HepG2 (cell line): Measurements from ENCODE around the gene ANKMY2. TPM values are rescaled to one million over a fixed set of nuclear protein-coding genes. Genes with fewer than 3 reads are reported as not detected.

Source experiments
- ATAC-seq: fragments of 200-7000 bp; cut with Tn5 transposase; 3 replicates; pipeline ENCODE4 v1.9.1; 2020; ENCODE audit warnings: mild to moderate bottlenecking, moderate library complexity
- BruUV-seq: library from RNA; stranded (reverse); fragments of 400-500 nt; replicated peaks from 2 replicates; lab custom pipeline; 2021; lab: Mats Ljungman, UMichigan
- CTCF ChIA-PET: fragments of 300-600 bp; formaldehyde crosslinking; extraction: SDS; loops from one replicate; lab custom pipeline; 2021; ENCODE audit warnings: low total read pairs, inconsistent platforms, low intra/inter-chr PET ratio; lab: Yijun Ruan, JAX
- POLR2A ChIA-PET: fragments of 350-600 bp; sonication (Branson Sonifier 250); formaldehyde crosslinking; loops from one replicate; lab custom pipeline; 2020; ENCODE audit warnings: antibody characterized with exemption, inconsistent platforms; lab: Yijun Ruan, JAX
- DNase-seq: peaks from one replicate; pipeline ENCODE4 v3.0.0-alpha.2; 2015; ENCODE audit warnings: low spot score
- FAIRE-seq: peaks from 3 replicates; lab custom pipeline; 2011; peaks lifted over from hg19 to GRCh38; lab: Jason Lieb, UNC
- H2AFZ ChIP-seq: one replicate; pipeline ENCODE4 v1.6.1; 2011; ENCODE audit warnings: low read length, inconsistent platforms
- H3K27ac ChIP-seq: fragments of 300-600 bp; 3 replicates; pipeline ENCODE4 v1.8.0; 2011; ENCODE audit warnings: mixed run types, mild to moderate bottlenecking, mixed read lengths, low read length, inconsistent platforms; ENCODE audit not compliant: insufficient read depth; ENCODE audit errors: extremely low read length
- H3K27me3 ChIP-seq, 2 experiments: fragments of 200-600 bp in 1 of 2; 2 replicates in 1 of 2; 3 replicates in 1 of 2; pipeline versions ENCODE4 v1.6.0 to v1.8.0; 2011; ENCODE audit warnings: low read length in 2 of 2, mild to moderate bottlenecking in 2 of 2, moderate library complexity in 2 of 2, inconsistent platforms in 1 of 2; ENCODE audit not compliant: insufficient read depth in 2 of 2, control insufficient read depth in 1 of 2
- H3K36me3 ChIP-seq, 2 experiments: fragments of 200-600 bp in 1 of 2; replicated peaks in 1 of 2; 2 replicates in 1 of 2; 3 replicates in 1 of 2; pipeline versions ENCODE4 v1.5.1 to v1.8.0; 2011; ENCODE audit warnings: low read length in 2 of 2, inconsistent platforms in 1 of 2; ENCODE audit not compliant: insufficient read depth in 2 of 2, control insufficient read depth in 1 of 2
- H3K4me1 ChIP-seq: 2 replicates; pipeline ENCODE4 v1.5.1; 2012; ENCODE audit warnings: low read length, inconsistent platforms; ENCODE audit not compliant: insufficient read depth
- H3K4me2 ChIP-seq: 2 replicates; pipeline ENCODE4 v1.6.0; 2011; ENCODE audit warnings: low read depth, low read length, inconsistent platforms
- H3K4me3 ChIP-seq, 3 experiments: fragments of 200-600 bp in 1 of 3; sonication (generic), shearing (Covaris generic) in 1 of 3; replicated peaks in 1 of 3; 2 replicates each; pipeline ENCODE4 v1.5.1; 2011 to 2016; ENCODE audit warnings: low read length in 3 of 3, inconsistent platforms in 2 of 3, low read depth in 2 of 3, mild to moderate bottlenecking in 2 of 3, control low read depth in 1 of 3, mixed read lengths in 1 of 3; ENCODE audit not compliant: insufficient read depth in 1 of 3
- H3K79me2 ChIP-seq: one replicate; pipeline ENCODE4 v1.6.1; 2011; ENCODE audit warnings: low read length, inconsistent platforms; ENCODE audit not compliant: insufficient read depth
- H3K9ac ChIP-seq: 2 replicates; pipeline ENCODE4 v1.6.0; 2011; ENCODE audit warnings: mild to moderate bottlenecking, low read depth, low read length, inconsistent platforms; ENCODE audit not compliant: insufficient read depth
- H3K9me3 ChIP-seq: 2 replicates; pipeline ENCODE4 v1.5.1; 2012; ENCODE audit warnings: mild to moderate bottlenecking, low read length
- H4K20me1 ChIP-seq: 2 replicates; pipeline ENCODE4 v1.6.0; 2011; ENCODE audit warnings: inconsistent platforms, mild to moderate bottlenecking, low read length, moderate library complexity; ENCODE audit not compliant: insufficient read depth
- AGO2 ChIP-seq: fragments of 200-400 bp; formaldehyde crosslinking; optimal IDR thresholded peaks from 2 replicates; pipeline ENCODE3; 2017; ENCODE audit warnings: mild to moderate bottlenecking, low read depth, low read length, moderate library complexity
- ARHGAP35 ChIP-seq: sonication (generic); formaldehyde crosslinking; IDR thresholded peaks from 2 replicates; pipeline ENCODE4 v1.9.0; 2022; ENCODE audit warnings: mild to moderate bottlenecking, inconsistent platforms, moderate library complexity, missing genetic modification reagents, borderline replicate concordance
- DMAP1 ChIP-seq: IDR thresholded peaks from 2 replicates; pipeline ENCODE4 v1.6.1; 2016
- PAF1 ChIP-seq: IDR thresholded peaks from 2 replicates; pipeline ENCODE4 v1.6.1; 2016; ENCODE audit warnings: missing genetic modification reagents, missing compliant biosample characterization
- PHB2 ChIP-seq: fragments of 450-650 bp; IDR thresholded peaks from 2 replicates; pipeline ENCODE4 v1.6.1; 2018; ENCODE audit not compliant: partially characterized antibody
- SKIL ChIP-seq: sonication (generic); formaldehyde crosslinking; IDR thresholded peaks from 2 replicates; pipeline ENCODE4 v1.8.0; 2022; ENCODE audit warnings: missing genetic modification reagents, mild to moderate bottlenecking, moderate library complexity, borderline replicate concordance
- SP140L ChIP-seq: sonication (generic); formaldehyde crosslinking; IDR thresholded peaks from 2 replicates; pipeline ENCODE4 v1.4.0; 2020; ENCODE audit warnings: missing genetic modification reagents, borderline replicate concordance
- TAF15 ChIP-seq: fragments of 200-400 bp; formaldehyde crosslinking; IDR thresholded peaks from one replicate; pipeline ENCODE4 v1.6.1; 2018; ENCODE audit warnings: mild to moderate bottlenecking, low read depth, low read length; ENCODE audit not compliant: poor library complexity, severe bottlenecking
- XBP1 ChIP-seq: sonication (generic); formaldehyde crosslinking; IDR thresholded peaks from 2 replicates; pipeline ENCODE4 v1.5.0; 2020; ENCODE audit warnings: missing genetic modification reagents
- YEATS2 ChIP-seq: sonication (generic); formaldehyde crosslinking; IDR thresholded peaks from 2 replicates; pipeline ENCODE4 v1.4.0; 2020; ENCODE audit warnings: missing genetic modification reagents, borderline replicate concordance
- ZFP91 ChIP-seq: sonication (generic); formaldehyde crosslinking; IDR thresholded peaks from 2 replicates; pipeline ENCODE4 v1.9.0; 2022; ENCODE audit warnings: missing genetic modification reagents, mild to moderate bottlenecking, borderline replicate concordance
- ZIK1 ChIP-seq: sonication (generic); formaldehyde crosslinking; IDR thresholded peaks from 2 replicates; pipeline ENCODE4 v1.5.0; 2020; ENCODE audit warnings: mild to moderate bottlenecking, low read depth, missing genetic modification reagents, borderline replicate concordance
- ZNF207 ChIP-seq: fragments of 450-650 bp; IDR thresholded peaks from 2 replicates; pipeline ENCODE4 v1.6.1; 2016; ENCODE audit warnings: antibody characterized with exemption, borderline replicate concordance
- ZNF225 ChIP-seq: sonication (generic); formaldehyde crosslinking; IDR thresholded peaks from 2 replicates; pipeline ENCODE4 v1.4.0; 2020; ENCODE audit warnings: mild to moderate bottlenecking, missing genetic modification reagents
- whole genome bisulfite sequencing: methylation state at CpG from one replicate; pipeline ENCODE4 v1.1.6; 2017; ENCODE audit warnings: low lambda C conversion rate; 5-methylcytosine and 5-hydroxymethylcytosine counted together
- in situ Hi-C: cut with HindIII; loops from 2 replicates; pipeline ENCODE4 v1.10.0; 2017; ENCODE audit warnings: low pct_unique_long_range_greater_than_20kb; ENCODE audit not compliant: extremely low pct_ligation_motif_present
- intact Hi-C: fragments of 100-400 bp; cut with micrococcal nuclease; formaldehyde crosslinking; loops from one replicate; pipeline ENCODE4 v1.10.0; 2022; ENCODE audit not compliant: unreplicated experiment
- polyA plus RNA-seq, 8 experiments: library from polyadenylated mRNA; depleted of rRNA in 3 of 8; stranded (reverse) in 7 of 8; unstranded in 1 of 8; fragments of >200 nt; fragmentation: Illumina TruSeq in 4 of 8; extraction: Trizol in 4 of 8; gene quantifications; 2 replicates each; pipeline versions ENCODE4 v1.2.1 to v1.2.3, GENCODE V29; 2011 to 2016; ENCODE audit warnings: low read depth in 4 of 8, missing spikeins in 1 of 8, mixed read lengths in 1 of 8; ENCODE audit not compliant: insufficient read depth in 1 of 8
- total RNA-seq, 5 experiments: library from RNA; depleted of rRNA; stranded (reverse); fragments of >200 nt; fragmentation: Illumina TruSeq; extraction: Trizol; gene quantifications; 2 replicates each; pipeline ENCODE4 v1.2.3, GENCODE V29; 2016; ENCODE audit warnings: low read depth in 1 of 5
- TF ChIP-seq, protein P1 (sequence below): sonication (generic); formaldehyde crosslinking; IDR thresholded peaks from 2 replicates; pipeline ENCODE4 v1.8.1; 2023; ENCODE audit warnings: mild to moderate bottlenecking, missing genetic modification reagents
- TF ChIP-seq, protein P2 (sequence below): sonication (generic); formaldehyde crosslinking; IDR thresholded peaks from 2 replicates; pipeline ENCODE4 v1.5.1; 2020; ENCODE audit warnings: missing genetic modification reagents, mild to moderate bottlenecking, borderline replicate concordance
- TF ChIP-seq, protein P3 (sequence below): sonication (generic); formaldehyde crosslinking; conservative IDR thresholded peaks from 2 replicates; pipeline ENCODE4 v1.8.0; 2022; ENCODE audit warnings: low read depth, missing genetic modification reagents

Gene ANKMY2
- total and polyA plus RNA-seq, 2 of the 13 experiments (the other 11 are each of a cell fraction or from before 2014, with no cell fraction given): 12.2 to 21.6 TPM

DNA sequence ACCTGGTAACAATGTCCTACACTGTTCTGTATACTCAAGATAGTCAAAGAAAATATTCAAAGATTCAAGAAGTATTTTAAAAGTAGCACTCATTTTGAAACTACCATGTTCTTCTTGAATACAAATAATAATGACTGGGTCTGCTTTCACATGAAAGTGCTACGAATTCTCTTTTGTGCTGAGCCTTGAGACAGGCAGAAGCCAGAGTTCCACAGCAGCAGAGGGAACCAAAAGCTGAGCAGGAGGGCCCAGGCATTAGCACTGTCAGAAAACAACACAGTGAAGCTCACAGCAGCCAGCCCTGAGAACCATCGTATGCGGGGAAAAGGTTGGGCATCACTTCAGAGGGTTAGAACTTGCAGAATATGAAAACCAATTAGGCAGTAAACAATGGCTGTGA lies 38.9 kb downstream of the ANKMY2 start:
- Histone ChIP-seq H4K20me1 (no peaks in the 10 kb centered on the region), H3K9me3 (no peaks in the 10 kb centered on the region), H3K9ac (no peak overlapping the region), H3K4me2 (no peak overlapping the region), H3K4me1 (peaks cover 11% of the 10 kb centered on the region), H3K27me3 (no peaks in the 10 kb centered on the region), H2AFZ (no peak overlapping the region), H3K36me3 (peaks cover 3 to 28% of the 10 kb centered on the region in 2 experiments), H3K27ac (no peak overlapping the region), H3K4me3 (no peak overlapping the region), H3K79me2 (no peaks in the 10 kb centered on the region)
- ChIA-PET POLR2A (no interaction called here), CTCF (no interaction called here)
- FAIRE-seq (no peak), DNase-seq (no peak), ATAC-seq (no peak)
- intact Hi-C loops: no loop called here
- in situ Hi-C loops: no loop called here
- 98% methylated on average over 3 of the region's 3 CpGs for WGBS
- no TSS peak for BruUV-seq
- TF ChIP-seq SKIL (CRISPR knock-in tag) (no peak), SP140L (no peak), ZIK1 (CRISPR knock-in tag) (no peak), ZNF207 (no peak), XBP1 (CRISPR knock-in tag) (no peak), PAF1 (CRISPR knock-in tag) (no peak), YEATS2 (CRISPR knock-in tag) (no peak), ARHGAP35 (CRISPR knock-in tag) (no peak), ZFP91 (CRISPR knock-in tag) (no peak), DMAP1 (CRISPR knock-in tag) (no peak), TAF15 (no peak), AGO2 (no peak), ZNF225 (CRISPR knock-in tag) (no peak), PHB2 (no peak)
- TF ChIP-seq, protein P1, sequence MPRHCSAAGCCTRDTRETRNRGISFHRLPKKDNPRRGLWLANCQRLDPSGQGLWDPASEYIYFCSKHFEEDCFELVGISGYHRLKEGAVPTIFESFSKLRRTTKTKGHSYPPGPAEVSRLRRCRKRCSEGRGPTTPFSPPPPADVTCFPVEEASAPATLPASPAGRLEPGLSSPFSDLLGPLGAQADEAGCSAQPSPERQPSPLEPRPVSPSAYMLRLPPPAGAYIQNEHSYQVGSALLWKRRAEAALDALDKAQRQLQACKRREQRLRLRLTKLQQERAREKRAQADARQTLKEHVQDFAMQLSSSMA: no peak
- TF ChIP-seq, protein P2, sequence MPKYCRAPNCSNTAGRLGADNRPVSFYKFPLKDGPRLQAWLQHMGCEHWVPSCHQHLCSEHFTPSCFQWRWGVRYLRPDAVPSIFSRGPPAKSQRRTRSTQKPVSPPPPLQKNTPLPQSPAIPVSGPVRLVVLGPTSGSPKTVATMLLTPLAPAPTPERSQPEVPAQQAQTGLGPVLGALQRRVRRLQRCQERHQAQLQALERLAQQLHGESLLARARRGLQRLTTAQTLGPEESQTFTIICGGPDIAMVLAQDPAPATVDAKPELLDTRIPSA (CRISPR knock-in tag): no peak
- TF ChIP-seq, protein P3, sequence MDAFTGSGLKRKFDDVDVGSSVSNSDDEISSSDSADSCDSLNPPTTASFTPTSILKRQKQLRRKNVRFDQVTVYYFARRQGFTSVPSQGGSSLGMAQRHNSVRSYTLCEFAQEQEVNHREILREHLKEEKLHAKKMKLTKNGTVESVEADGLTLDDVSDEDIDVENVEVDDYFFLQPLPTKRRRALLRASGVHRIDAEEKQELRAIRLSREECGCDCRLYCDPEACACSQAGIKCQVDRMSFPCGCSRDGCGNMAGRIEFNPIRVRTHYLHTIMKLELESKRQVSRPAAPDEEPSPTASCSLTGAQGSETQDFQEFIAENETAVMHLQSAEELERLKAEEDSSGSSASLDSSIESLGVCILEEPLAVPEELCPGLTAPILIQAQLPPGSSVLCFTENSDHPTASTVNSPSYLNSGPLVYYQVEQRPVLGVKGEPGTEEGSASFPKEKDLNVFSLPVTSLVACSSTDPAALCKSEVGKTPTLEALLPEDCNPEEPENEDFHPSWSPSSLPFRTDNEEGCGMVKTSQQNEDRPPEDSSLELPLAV (CRISPR knock-in tag): no peak
